WERI-Rb-1 (cell line): Measurements from ENCODE around the gene COL4A1.

Experiments
- DNase-seq: peaks from one replicate; pipeline ENCODE4 v3.0.0-alpha.2; 2020
- H3K27ac ChIP-seq: fragments of 250-450 bp; sonication (Bioruptor Pico); 2 replicates; pipeline ENCODE4 v1.5.1; 2020; ENCODE audit warnings: mild to moderate bottlenecking, moderate library complexity
- H3K27me3 ChIP-seq: fragments of 250-450 bp; sonication (Bioruptor Pico); 2 replicates; pipeline ENCODE4 v1.5.1; 2021; ENCODE audit warnings: mild to moderate bottlenecking, low read depth, moderate library complexity; ENCODE audit not compliant: insufficient read depth, severe bottlenecking
- H3K36me3 ChIP-seq: fragments of 250-450 bp; sonication (Bioruptor Pico); 2 replicates; pipeline ENCODE4 v1.5.1; 2020; ENCODE audit warnings: mild to moderate bottlenecking, moderate library complexity
- H3K4me3 ChIP-seq: 2 replicates; pipeline ENCODE4 v1.5.1; 2011; ENCODE audit warnings: low read depth, mild to moderate bottlenecking, control low read depth, low read length
- H3K9me3 ChIP-seq: fragments of 250-450 bp; sonication (Bioruptor Pico); 2 replicates; pipeline ENCODE4 v1.5.1; 2021; ENCODE audit warnings: mild to moderate bottlenecking, moderate library complexity; ENCODE audit not compliant: severe bottlenecking
- CTCF ChIP-seq: IDR thresholded peaks from 2 replicates; pipeline ENCODE4 v1.5.1; 2011; ENCODE audit warnings: low read depth, mild to moderate bottlenecking, control low read depth, inconsistent platforms, low read length

Gene COL4A1

DNA sequence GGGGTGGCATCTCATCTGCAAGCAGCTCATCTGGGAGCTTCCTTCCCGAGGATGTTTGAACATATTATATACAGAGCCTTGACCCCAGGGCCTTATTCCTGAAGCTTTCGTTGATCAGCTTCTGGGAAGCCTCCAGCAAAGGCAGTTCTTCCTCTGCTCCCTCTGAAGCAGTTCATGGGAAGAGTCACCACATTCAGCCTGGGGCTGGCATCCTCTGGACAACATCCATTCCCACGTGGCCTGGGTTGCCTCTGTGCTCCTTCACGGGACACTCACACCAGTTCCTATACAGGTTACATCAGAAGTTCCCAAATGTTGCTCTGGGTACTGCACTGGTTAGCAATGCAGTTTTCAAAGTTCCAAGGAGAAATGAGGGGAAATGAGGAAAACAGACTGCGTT lies 29.7 kb upstream of the COL4A1 start:
- no peak for DNase-seq
- no peak overlapping the region for H3K4me3 ChIP-seq
- no peaks in the 10 kb centered on the region for H3K36me3 ChIP-seq
- no peaks in the 10 kb centered on the region for H3K9me3 ChIP-seq
- H3K27ac ChIP-seq, result no peak overlapping the region
- TF ChIP-seq CTCF, result no peak
- no peaks in the 10 kb centered on the region for H3K27me3 ChIP-seq

- no peak for DNase-seq
- Histone ChIP-seq H3K36me3 (no peaks in the 10 kb centered on the region), H3K27ac (no peak overlapping the region), H3K4me3 (no peak overlapping the region), H3K9me3 (no peaks in the 10 kb centered on the region), H3K27me3 (no peaks in the 10 kb centered on the region)
- no peak for TF ChIP-seq CTCF
Measured at GRCh38 chr13:110336108-110336507, 29.2 kb upstream of the COL4A1 start.

GRCh38 chr13:110334841-110335490 lies 28.0 kb upstream of the COL4A1 start:
- no peak for TF ChIP-seq CTCF
- no peaks in the 10 kb centered on the region for H3K27me3 ChIP-seq
- H3K9me3 ChIP-seq, result no peaks in the 10 kb centered on the region
- no peaks in the 10 kb centered on the region for H3K36me3 ChIP-seq
- H3K27ac ChIP-seq, result no peak overlapping the region
- DNase-seq, result no peak
- H3K4me3 ChIP-seq, result no peak overlapping the region

GRCh38 chr13:110334256-110334655 lies 27.3 kb upstream of the COL4A1 start:
- TF ChIP-seq CTCF, result no peak
- H3K9me3 ChIP-seq, result no peaks in the 10 kb centered on the region
- no peak overlapping the region for H3K4me3 ChIP-seq
- no peak overlapping the region for H3K27ac ChIP-seq
- DNase-seq, result no peak
- no peaks in the 10 kb centered on the region for H3K36me3 ChIP-seq
- H3K27me3 ChIP-seq, result no peaks in the 10 kb centered on the region

- no peak for DNase-seq
- no peak for TF ChIP-seq CTCF
- no peak overlapping the region for H3K27ac ChIP-seq
Measured at GRCh38 chr13:110333837-110334236, 26.9 kb upstream of the COL4A1 start.

DNA sequence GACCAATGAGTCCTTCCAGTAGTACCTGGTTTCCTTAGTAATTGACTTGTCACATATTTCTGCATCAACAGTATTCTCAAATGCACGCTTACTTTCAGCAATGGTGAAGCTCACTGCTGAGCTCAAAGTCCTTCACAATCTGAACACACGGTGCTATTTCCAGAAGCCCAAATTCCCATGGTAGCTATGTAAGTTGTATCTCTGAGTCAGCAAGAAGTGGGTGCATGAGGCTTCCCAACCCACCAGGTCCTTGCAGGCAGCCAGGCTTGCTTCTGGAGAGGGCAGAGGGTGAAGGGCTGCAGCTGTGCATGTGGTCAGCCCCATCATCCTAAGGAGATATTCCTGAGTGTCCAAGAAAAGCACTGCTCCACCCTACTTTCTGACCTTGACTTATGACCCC lies 25.8 kb upstream of the COL4A1 start:
- DNase-seq, result no peak
- no peaks in the 10 kb centered on the region for H3K27me3 ChIP-seq
- TF ChIP-seq CTCF, result no peak
- H3K36me3 ChIP-seq, result no peaks in the 10 kb centered on the region
- H3K4me3 ChIP-seq, result no peak overlapping the region
- no peaks in the 10 kb centered on the region for H3K9me3 ChIP-seq
- H3K27ac ChIP-seq, result no peak overlapping the region

More at GRCh38 chr13:110333837-110334236, 26.9 kb upstream of the COL4A1 start:
- Histone ChIP-seq H3K27me3 (no peaks in the 10 kb centered on the region), H3K9me3 (no peaks in the 10 kb centered on the region), H3K36me3 (no peaks in the 10 kb centered on the region), H3K4me3 (no peak overlapping the region)
